ENCODE data around the gene HTT. TPM values are rescaled to one million over a fixed set of nuclear protein-coding genes. Genes with fewer than 3 reads are reported as not detected.

HTT gene
- total RNA-seq, 4 donors from 2014 or later: 37.5 to 119 (median 48.7) TPM

- 96 to 100% methylated on average over 3 to 4 of the region's 14 CpGs for WGBS, 2 donors
- intact Hi-C loops (cut with DNase I): no loop called here
- H3K36me3 ChIP-seq: peaks cover 36 to 100% (median 37%) of the 10 kb centered on the region in 3 donors
Observed at GRCh38 chr4:3235030-3235345, 160.5 kb downstream of the HTT start.

DNA sequence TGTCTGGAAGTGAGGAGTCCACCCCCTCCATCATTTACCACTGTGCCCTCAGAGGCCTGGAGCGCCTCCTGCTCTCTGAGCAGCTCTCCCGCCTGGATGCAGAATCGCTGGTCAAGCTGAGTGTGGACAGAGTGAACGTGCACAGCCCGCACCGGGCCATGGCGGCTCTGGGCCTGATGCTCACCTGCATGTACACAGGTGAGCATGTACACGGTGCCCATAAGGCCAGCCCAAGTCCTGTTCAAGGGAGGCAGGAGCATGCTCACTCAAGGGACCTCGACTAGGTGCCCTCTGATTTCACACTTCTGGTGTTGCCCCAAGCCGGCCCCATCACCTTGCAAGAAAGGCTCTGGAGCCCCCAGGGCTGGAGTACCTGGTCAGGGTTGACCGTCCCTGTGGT lies 161.1 kb downstream of the HTT start:
- no peak for TF ChIP-seq CTCF (IDR thresholded peaks at IDR 0.05)
- DNase-seq: no peak
- intact Hi-C loops (cut with DNase I): no loop called here
- H3K4me1 ChIP-seq: no peaks in the 10 kb centered on the region
- H3K4me3 ChIP-seq: no peak overlapping the region
- no peaks in the 10 kb centered on the region for H3K9me3 ChIP-seq
- WGBS, 2 donors: 93 to 94% methylated on average over 6 of the region's 11 CpGs
- H3K27ac ChIP-seq: no peak overlapping the region
- H3K27me3 ChIP-seq: no peaks in the 10 kb centered on the region
- peaks cover 30 to 100% (median 37%) of the 10 kb centered on the region in 3 donors for H3K36me3 ChIP-seq

More at GRCh38 chr4:3235030-3235345, 160.5 kb downstream of the HTT start:
- H3K27me3 ChIP-seq: no peaks in the 10 kb centered on the region
- no peak overlapping the region for H3K27ac ChIP-seq
- DNase-seq: no peak
- no peaks in the 10 kb centered on the region for H3K9me3 ChIP-seq
- no peak overlapping the region for H3K4me3 ChIP-seq
- TF ChIP-seq CTCF (IDR thresholded peaks at IDR 0.05): no peak
- TF ChIP-seq POLR2A (IDR thresholded peaks at IDR 0.05): no peak
- H3K4me1 ChIP-seq: no peaks in the 10 kb centered on the region

DNA sequence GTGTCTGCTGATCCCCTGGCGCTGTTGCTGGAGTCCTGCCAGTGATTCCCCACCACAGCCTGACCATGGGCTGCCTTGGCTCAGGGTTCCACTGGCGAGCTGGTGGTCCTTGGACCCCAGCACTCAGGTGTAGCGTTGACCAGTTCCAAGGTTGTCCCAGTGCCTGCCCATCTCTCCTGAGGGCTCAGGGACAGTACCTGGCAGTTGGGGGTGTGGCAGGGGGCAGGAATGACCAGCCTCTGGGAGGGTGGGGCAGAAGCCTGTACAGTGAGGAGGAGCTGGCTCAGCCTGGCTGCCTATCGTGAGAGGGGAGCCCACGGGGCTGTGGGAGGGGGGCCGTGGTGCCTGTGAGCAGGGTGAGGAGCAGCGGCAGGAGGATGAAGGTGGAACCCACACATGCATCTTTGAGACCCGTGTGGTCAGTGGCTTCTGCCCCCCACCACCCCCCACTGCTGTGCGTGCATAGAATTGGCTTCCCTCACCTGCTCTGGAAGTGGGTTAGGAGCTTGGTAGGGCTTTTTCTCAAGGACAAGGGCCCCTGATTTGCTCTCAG lies 161.9 kb downstream of the HTT start:
- Histone ChIP-seq H3K27ac (no peak overlapping the region), H3K27me3 (no peaks in the 10 kb centered on the region), H3K36me3 (peaks cover 24 to 100% (median 29%) of the 10 kb centered on the region in 3 donors), H3K9me3 (no peaks in the 10 kb centered on the region), H3K4me1 (peaks cover 0 to 4% (median 0%) of the 10 kb centered on the region in 3 donors), H3K4me3 (no peak overlapping the region)
- 92% methylated on average over 2 of the region's 9 CpGs; no CpG with 5 or more reads in 1 of the 2 donors for WGBS, 2 donors
- intact Hi-C loops (cut with DNase I): no loop called here
- TF ChIP-seq CTCF (IDR thresholded peaks at IDR 0.05) (no peak), POLR2A (IDR thresholded peaks at IDR 0.05) (no peak)
- no peak for DNase-seq

DNA sequence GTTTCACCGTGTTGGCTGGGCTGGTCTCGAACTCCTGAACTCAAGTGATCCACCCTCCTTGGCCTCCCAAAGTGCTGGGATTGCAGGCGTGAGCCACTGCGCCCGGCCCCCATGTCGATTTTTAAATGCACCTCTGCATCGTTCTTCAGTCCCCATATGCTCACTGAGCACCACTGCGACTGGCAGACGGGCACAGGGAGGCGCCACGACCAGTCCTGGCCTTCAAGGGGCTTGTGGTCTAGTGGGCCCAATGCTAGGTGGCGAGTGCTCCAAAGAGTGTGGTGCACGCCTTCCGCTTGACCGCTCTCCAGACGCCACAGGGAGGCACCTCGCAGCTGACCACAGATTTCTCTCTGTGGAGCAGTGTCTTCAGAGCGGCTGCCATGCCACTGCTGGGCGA lies 162.8 kb downstream of the HTT start:
- H3K27me3 ChIP-seq: no peaks in the 10 kb centered on the region
- H3K36me3 ChIP-seq: peaks cover 22 to 100% (median 27%) of the 10 kb centered on the region in 3 donors
- H3K4me1 ChIP-seq: peaks cover 0 to 8% (median 0%) of the 10 kb centered on the region in 3 donors
- no peak overlapping the region for H3K4me3 ChIP-seq
- DNase-seq: no peak
- no peak overlapping the region for H3K27ac ChIP-seq
- intact Hi-C loops (cut with DNase I): no loop called here
- H3K9me3 ChIP-seq: no peaks in the 10 kb centered on the region
- 85 to 92% methylated on average over 2 to 13 of the region's 19 CpGs for WGBS, 2 donors
- TF ChIP-seq POLR2A (IDR thresholded peaks at IDR 0.05) (no peak), CTCF (IDR thresholded peaks at IDR 0.05) (no peak)

GRCh38 chr4:3237712-3238560 lies 163.5 kb downstream of the HTT start:
- intact Hi-C loops (cut with DNase I): no loop called here
- WGBS, 2 donors: 89 to 93% methylated on average over 20 to 24 of the region's 26 CpGs

More at GRCh38 chr4:3237712-3238560, 163.5 kb downstream of the HTT start:
- Histone ChIP-seq H3K36me3 (peaks cover 17 to 100% (median 23%) of the 10 kb centered on the region in 3 donors), H3K4me1 (peaks cover 0 to 8% (median 0%) of the 10 kb centered on the region in 3 donors), H3K9me3 (no peaks in the 10 kb centered on the region), H3K27ac (no peak overlapping the region), H3K27me3 (no peaks in the 10 kb centered on the region), H3K4me3 (no peak overlapping the region)
- TF ChIP-seq CTCF (IDR thresholded peaks at IDR 0.05) (no peak), POLR2A (IDR thresholded peaks at IDR 0.05) (no peak)
- no peak for DNase-seq

Data from esophagus squamous epithelium (tissue), 5 donors.